Hepatocyte (in vitro differentiated cells): ENCODE results near the gene EPHA4. TPM values are rescaled to one million over a fixed set of nuclear protein-coding genes. Genes with fewer than 3 reads are reported as not detected.

Experiments
- DNase-seq: peaks from one replicate; pipeline ENCODE4 v3.0.0-alpha.2; 2016; ENCODE audit warnings: low spot score
- H2AFZ ChIP-seq: fragments of 200-600 bp; sonication (generic); 2 replicates; pipeline ENCODE4 v1.6.0; 2016; ENCODE audit warnings: antibody characterized with exemption, mild to moderate bottlenecking
- H3K27ac ChIP-seq: fragments of 200-600 bp; sonication (generic); 2 replicates; pipeline ENCODE4 v1.5.1; 2016; ENCODE audit warnings: mild to moderate bottlenecking
- H3K27me3 ChIP-seq: fragments of 200-600 bp; sonication (generic); 2 replicates; pipeline ENCODE4 v1.6.1; 2016
- H3K36me3 ChIP-seq: fragments of 200-600 bp; sonication (generic); replicated peaks from 2 replicates; pipeline ENCODE4 v1.5.1; 2016; ENCODE audit warnings: low read depth; ENCODE audit not compliant: insufficient read depth
- H3K4me1 ChIP-seq: fragments of 200-600 bp; sonication (generic); 2 replicates; pipeline ENCODE4 v1.5.1; 2016; ENCODE audit warnings: mild to moderate bottlenecking, moderate library complexity; ENCODE audit not compliant: insufficient read depth
- H3K4me2 ChIP-seq: fragments of 200-600 bp; sonication (generic); 2 replicates; pipeline ENCODE4 v1.6.0; 2016
- H3K4me3 ChIP-seq: fragments of 200-600 bp; sonication (generic); 2 replicates; pipeline ENCODE4 v1.5.1; 2016; ENCODE audit warnings: mild to moderate bottlenecking
- H3K79me2 ChIP-seq: fragments of 200-600 bp; sonication (generic); 2 replicates; pipeline ENCODE4 v1.6.0; 2017; ENCODE audit warnings: mild to moderate bottlenecking
- H3K9me2 ChIP-seq: fragments of 200-600 bp; sonication (generic); replicated peaks from 2 replicates; pipeline ENCODE4 v1.6.0; 2017; ENCODE audit warnings: mild to moderate bottlenecking; ENCODE audit not compliant: insufficient read depth
- H3K9me3 ChIP-seq: fragments of 200-600 bp; sonication (generic); 2 replicates; pipeline ENCODE4 v1.5.1; 2016; ENCODE audit warnings: low read depth, mild to moderate bottlenecking
- H4K20me1 ChIP-seq: fragments of 200-600 bp; sonication (generic); 2 replicates; pipeline ENCODE4 v1.6.0; 2016; ENCODE audit warnings: mild to moderate bottlenecking; ENCODE audit not compliant: insufficient read depth, poor library complexity, severe bottlenecking
- EZH2 ChIP-seq: fragments of 200-600 bp; sonication (generic); IDR thresholded peaks from 2 replicates; pipeline ENCODE4 v1.6.1; 2016; ENCODE audit warnings: antibody characterized with exemption, mild to moderate bottlenecking, borderline replicate concordance
- EZH2phosphoT487 ChIP-seq: fragments of 200-600 bp; sonication (generic); IDR thresholded peaks from one replicate; pipeline ENCODE4 v1.6.1; 2018; ENCODE audit warnings: antibody characterized with exemption, mild to moderate bottlenecking, low read depth, moderate library complexity; ENCODE audit not compliant: unreplicated experiment, severe bottlenecking
- WGBS: methylation state at CpG from one replicate; pipeline ENCODE4 v1.1.6; 2016; ENCODE audit warnings: low lambda C conversion rate; ENCODE audit errors: missing lambda C conversion rate; 5-methylcytosine and 5-hydroxymethylcytosine counted together
- polyA plus RNA-seq: library from polyadenylated mRNA; unstranded; fragments of >200 nt; fragmentation: Nextera tagmentation; extraction: Ambion mirVana; gene quantifications from 2 replicates; pipeline ENCODE4 v1.2.1, GENCODE V29; 2016
- total RNA-seq: library from RNA; depleted of rRNA; stranded (reverse); fragments of >200 nt; gene quantifications from 2 replicates; pipeline ENCODE4 v1.2.3, GENCODE V29; 2014
- TF ChIP-seq, protein P1 (sequence below): fragments of 200-600 bp; sonication (generic); IDR thresholded peaks from 2 replicates; pipeline ENCODE4 v1.5.1; 2016; ENCODE audit warnings: antibody characterized with exemption, mild to moderate bottlenecking; ENCODE audit not compliant: poor library complexity

Gene EPHA4
- total and polyA plus RNA-seq, 2 experiments from 2014 or later, result 7.8 to 36.8 TPM

DNA sequence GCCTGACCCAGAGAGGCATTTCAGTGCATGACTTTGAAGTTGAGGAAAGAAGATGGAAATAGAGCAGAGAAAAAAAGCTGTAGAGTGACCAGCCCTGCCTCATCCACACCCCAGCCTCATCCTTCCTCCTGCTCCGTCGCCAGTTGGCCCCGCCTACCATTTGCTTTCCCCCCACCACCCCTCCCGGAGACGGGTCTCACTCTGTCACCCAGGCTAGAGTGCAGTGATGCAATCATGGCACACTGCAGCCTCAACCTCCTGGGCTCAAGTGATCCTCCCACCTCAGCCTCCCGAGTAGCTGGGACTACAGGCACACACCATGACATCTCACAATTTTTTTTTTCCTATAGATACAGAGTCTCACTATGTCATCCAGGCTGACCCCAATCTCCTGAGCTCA is 200.8 kb downstream of the EPHA4 start:
- Histone ChIP-seq H3K4me1 (peaks cover 4% of the 10 kb centered on the region), H3K9me2 (no peaks in the 10 kb centered on the region), H3K9me3 (no peaks in the 10 kb centered on the region), H3K4me3 (no peak overlapping the region), H3K27ac (no peak overlapping the region), H2AFZ (no peak overlapping the region), H3K4me2 (peak overlapping the region; percentile 5), H4K20me1 (no peaks in the 10 kb centered on the region), H3K79me2 (no peaks in the 10 kb centered on the region), H3K36me3 (no peaks in the 10 kb centered on the region), H3K27me3 (peaks cover 7% of the 10 kb centered on the region)
- TF ChIP-seq EZH2 (no peak), EZH2phosphoT487 (no peak)
- TF ChIP-seq, protein P1, sequence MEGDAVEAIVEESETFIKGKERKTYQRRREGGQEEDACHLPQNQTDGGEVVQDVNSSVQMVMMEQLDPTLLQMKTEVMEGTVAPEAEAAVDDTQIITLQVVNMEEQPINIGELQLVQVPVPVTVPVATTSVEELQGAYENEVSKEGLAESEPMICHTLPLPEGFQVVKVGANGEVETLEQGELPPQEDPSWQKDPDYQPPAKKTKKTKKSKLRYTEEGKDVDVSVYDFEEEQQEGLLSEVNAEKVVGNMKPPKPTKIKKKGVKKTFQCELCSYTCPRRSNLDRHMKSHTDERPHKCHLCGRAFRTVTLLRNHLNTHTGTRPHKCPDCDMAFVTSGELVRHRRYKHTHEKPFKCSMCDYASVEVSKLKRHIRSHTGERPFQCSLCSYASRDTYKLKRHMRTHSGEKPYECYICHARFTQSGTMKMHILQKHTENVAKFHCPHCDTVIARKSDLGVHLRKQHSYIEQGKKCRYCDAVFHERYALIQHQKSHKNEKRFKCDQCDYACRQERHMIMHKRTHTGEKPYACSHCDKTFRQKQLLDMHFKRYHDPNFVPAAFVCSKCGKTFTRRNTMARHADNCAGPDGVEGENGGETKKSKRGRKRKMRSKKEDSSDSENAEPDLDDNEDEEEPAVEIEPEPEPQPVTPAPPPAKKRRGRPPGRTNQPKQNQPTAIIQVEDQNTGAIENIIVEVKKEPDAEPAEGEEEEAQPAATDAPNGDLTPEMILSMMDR, result no peak
- 85% methylated on average over 6 of the region's 6 CpGs for WGBS
- no peak for DNase-seq

- no peak overlapping the region for H3K4me3 ChIP-seq
- no peaks in the 10 kb centered on the region for H4K20me1 ChIP-seq
- H3K9me3 ChIP-seq, result no peaks in the 10 kb centered on the region
- no peaks in the 10 kb centered on the region for H3K79me2 ChIP-seq
- H3K27ac ChIP-seq, result no peak overlapping the region
- DNase-seq, result no peak
- no peak overlapping the region for H2AFZ ChIP-seq
- peaks cover 4% of the 10 kb centered on the region for H3K4me1 ChIP-seq
- H3K4me2 ChIP-seq, result peak overlapping the region; percentile 5
- H3K9me2 ChIP-seq, result no peaks in the 10 kb centered on the region
- no peaks in the 10 kb centered on the region for H3K36me3 ChIP-seq
- peaks cover 7% of the 10 kb centered on the region for H3K27me3 ChIP-seq
- WGBS, result 42% methylated on average over 6 of the region's 6 CpGs
- TF ChIP-seq EZH2phosphoT487 (no peak), EZH2 (no peak)
- TF ChIP-seq, protein P1, result no peak
Observed at GRCh38 chr2:221370857-221371211, 201.3 kb downstream of the EPHA4 start.

DNA sequence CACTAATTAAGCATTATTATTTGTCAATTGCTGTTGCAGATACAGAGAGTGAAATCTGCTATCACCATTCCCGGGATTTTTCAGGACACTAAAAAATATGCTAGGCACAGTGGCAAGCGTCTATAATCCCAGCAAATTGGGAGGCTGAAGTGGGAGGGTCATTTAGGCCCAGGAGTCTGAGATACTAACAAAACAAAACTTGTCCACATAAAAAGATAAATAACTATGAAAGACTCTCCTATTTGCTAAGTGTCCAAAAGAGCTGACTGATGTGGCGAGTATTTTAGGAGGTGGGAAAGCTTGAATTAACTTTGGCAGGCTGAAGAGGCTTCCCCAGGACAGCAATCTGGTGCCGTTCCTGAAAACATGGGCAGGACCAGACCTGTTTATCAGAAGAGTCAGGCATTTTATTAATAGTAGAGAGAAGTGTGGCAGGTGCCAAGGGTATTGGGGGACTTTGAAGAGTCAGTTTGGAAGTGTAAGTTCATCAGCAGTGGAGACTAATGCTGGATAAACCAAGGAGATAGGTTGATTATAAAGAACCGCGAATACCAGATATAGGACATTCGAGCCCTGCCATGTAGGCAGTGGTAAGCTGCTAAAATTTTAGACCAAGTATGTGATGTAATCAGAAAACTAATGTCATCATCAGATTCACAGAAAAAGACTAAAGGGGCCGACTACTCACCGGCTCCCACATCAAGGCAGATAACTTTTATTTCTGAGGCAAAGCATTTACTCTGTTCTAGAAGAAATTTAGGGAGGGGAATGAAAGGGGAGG is 201.8 kb downstream of the EPHA4 start:
- peaks cover 7% of the 10 kb centered on the region for H3K27me3 ChIP-seq
- H3K4me3 ChIP-seq, result no peak overlapping the region
- H3K36me3 ChIP-seq, result no peaks in the 10 kb centered on the region
- H3K79me2 ChIP-seq, result no peaks in the 10 kb centered on the region
- H3K4me2 ChIP-seq, result peak overlapping the region; percentile 5
- DNase-seq, result no peak
- no peak overlapping the region for H2AFZ ChIP-seq
- TF ChIP-seq EZH2phosphoT487 (no peak), EZH2 (no peak)
- TF ChIP-seq, protein P1, result no peak
- H3K27ac ChIP-seq, result no peak overlapping the region
- H3K4me1 ChIP-seq, result peaks cover 4% of the 10 kb centered on the region
- no peaks in the 10 kb centered on the region for H3K9me2 ChIP-seq
- H4K20me1 ChIP-seq, result no peaks in the 10 kb centered on the region
- no peaks in the 10 kb centered on the region for H3K9me3 ChIP-seq
- 81% methylated on average over 9 of the region's 9 CpGs for WGBS
